BJ (cell line): ENCODE measurements around the gene DBNDD1. TPM values are rescaled to one million over a fixed set of nuclear protein-coding genes. Genes with fewer than 3 reads are reported as not detected.

Source experiments
- CTCF ChIA-PET: fragments of 350-600 bp; formaldehyde crosslinking; extraction: SDS; loops from one replicate; lab custom pipeline; 2021; ENCODE audit warnings: antibody characterized with exemption, inconsistent platforms; lab: Yijun Ruan, JAX
- POLR2A ChIA-PET: fragments of 300-600 bp; sonication (Branson Sonifier 250); formaldehyde crosslinking; extraction: SDS; loops from one replicate; lab custom pipeline; 2021; ENCODE audit warnings: antibody characterized with exemption; lab: Charles Lee
- DNase-seq: peaks from one replicate; pipeline ENCODE4 v3.0.0-alpha.2; 2011; ENCODE audit warnings: low read depth
- H3K27me3 ChIP-seq: 2 replicates; pipeline ENCODE4 v1.6.0; 2011; ENCODE audit warnings: low read length; ENCODE audit not compliant: control insufficient read depth, insufficient read depth
- H3K36me3 ChIP-seq: 2 replicates; pipeline ENCODE4 v1.5.1; 2011; ENCODE audit warnings: low read length; ENCODE audit not compliant: control insufficient read depth, insufficient read depth
- H3K4me3 ChIP-seq: 2 replicates; pipeline ENCODE4 v1.5.1; 2011; ENCODE audit warnings: low read depth, mild to moderate bottlenecking, control low read depth, low read length
- CTCF ChIP-seq: IDR thresholded peaks from 2 replicates; pipeline ENCODE4 v1.5.1; 2011; ENCODE audit warnings: low read depth, mild to moderate bottlenecking, control low read depth, inconsistent platforms, low read length, moderate library complexity; ENCODE audit not compliant: insufficient read depth
- polyA plus RNA-seq: library from polyadenylated mRNA; depleted of rRNA; stranded (reverse); fragments of >200 nt; gene quantifications from 2 replicates; pipeline ENCODE4 v1.2.3, GENCODE V29; 2011

DBNDD1 gene
- polyA plus RNA-seq, 1 experiment, result 4.6 TPM

- CTCF ChIA-PET, result no interaction called here
- Histone ChIP-seq H3K27me3 (no peaks in the 10 kb centered on the region), H3K4me3 (no peak overlapping the region), H3K36me3 (peaks cover 9% of the 10 kb centered on the region)
- POLR2A ChIA-PET, result no interaction called here
- no peak for DNase-seq
- TF ChIP-seq CTCF, result no peak
Measured at GRCh38 chr16:89964201-89964600, 55.1 kb downstream of the DBNDD1 start.

- no peak overlapping the region for H3K4me3 ChIP-seq
- CTCF ChIA-PET, result interaction anchor here (1.2 kb wide), 1 partner anchor 13 kb away, joined by 3 read pairs; no protein-coding TSS in a partner anchor
- POLR2A ChIA-PET, result no interaction called here
- no peak for TF ChIP-seq CTCF
- H3K27me3 ChIP-seq, result no peaks in the 10 kb centered on the region
- H3K36me3 ChIP-seq, result peaks cover 17% of the 10 kb centered on the region
- no peak for DNase-seq
Measured at GRCh38 chr16:89962754-89963498, 56.3 kb downstream of the DBNDD1 start.

- Histone ChIP-seq H3K4me3 (no peak overlapping the region), H3K27me3 (no peaks in the 10 kb centered on the region), H3K36me3 (peaks cover 21% of the 10 kb centered on the region)
- DNase-seq, result no peak
- ChIA-PET POLR2A (no interaction called here), CTCF (interaction anchor here (1.2 kb wide), 1 partner anchor 12 kb away, joined by 3 read pairs; no protein-coding TSS in a partner anchor)
- TF ChIP-seq CTCF, result no peak
Measured at GRCh38 chr16:89961920-89962319, 57.3 kb downstream of the DBNDD1 start.

- H3K4me3 ChIP-seq, result no peak overlapping the region
- DNase-seq, result no peak
- H3K36me3 ChIP-seq, result peaks cover 21% of the 10 kb centered on the region
- POLR2A ChIA-PET, result no interaction called here
- CTCF ChIA-PET, result interaction anchor here (0.9 kb wide), 1 partner anchor 11 kb away, joined by 3 read pairs; no protein-coding TSS in a partner anchor
- H3K27me3 ChIP-seq, result no peaks in the 10 kb centered on the region
- no peak for TF ChIP-seq CTCF
Measured at GRCh38 chr16:89960966-89961365, 58.3 kb downstream of the DBNDD1 start.

- ChIA-PET CTCF (interaction anchor here (0.6 to 1.3 kb wide), 2 partner anchors 31 to 48 kb away, joined by 3 read pairs; no protein-coding TSS in a partner anchor), POLR2A (no interaction called here)
- no peak for DNase-seq
- H3K4me3 ChIP-seq, result no peak overlapping the region
- H3K36me3 ChIP-seq, result peaks cover 22% of the 10 kb centered on the region
- TF ChIP-seq CTCF, result no peak
- H3K27me3 ChIP-seq, result no peaks in the 10 kb centered on the region
Measured at GRCh38 chr16:89958596-89958995, 60.7 kb downstream of the DBNDD1 start.
